ENCODE data around the gene TPM2.

Gene TPM2

GRCh38 chr9:35689542-35690293, at the start of gene TPM2:
TSS of gene TPM2 (minus strand) at chr9:35689925. CDS start at chr9:35689817, 108 bp downstream.
- peak in 1 of 2 experiments; percentile 68 for DNase-seq

- DNase-seq, result no peak
Observed at GRCh38 chr9:35738924-35739323, 49.2 kb upstream of the TPM2 start.

GRCh38 chr9:35738186-35738585, 48.5 kb upstream of the TPM2 start:
- DNase-seq, result no peak

- DNase-seq, result no peak
Observed at GRCh38 chr9:35737143-35737542, 47.4 kb upstream of the TPM2 start.

GRCh38 chr9:35736201-35736633, 46.5 kb upstream of the TPM2 start:
- peak; percentile 51 to 68 for DNase-seq

GRCh38 chr9:35734096-35734495, 44.4 kb upstream of the TPM2 start:
- no peak for DNase-seq

- DNase-seq, result peak; percentile 16 to 62
Observed at GRCh38 chr9:35732800-35733541, 43.2 kb upstream of the TPM2 start.

GRCh38 chr9:35732185-35732799, 42.6 kb upstream of the TPM2 start, which contains the start of the genes CREB3 and TLN1:
TSS of gene CREB3 (plus strand) at chr9:35732666. CDS start at chr9:35732773, 107 bp downstream.
TSS of gene TLN1 (minus strand) at chr9:35732195. CDS start at chr9:35725694, 6,501 bp downstream.
- DNase-seq, result peak; percentile 92 to 98

- peak in 1 of 2 experiments; percentile 29 for DNase-seq
Observed at GRCh38 chr9:35731415-35732184, 41.9 kb upstream of the TPM2 start.

- no peak for DNase-seq
Observed at GRCh38 chr9:35730486-35730854, 40.7 kb upstream of the TPM2 start.

GRCh38 chr9:35729700-35730485, 40.2 kb upstream of the TPM2 start:
- peak in 1 of 2 experiments; percentile 56 for DNase-seq

- no peak for DNase-seq
Observed at GRCh38 chr9:35729101-35729500, 39.4 kb upstream of the TPM2 start.

GRCh38 chr9:35728041-35728971, 38.6 kb upstream of the TPM2 start:
- DNase-seq, result no peak

- no peak for DNase-seq
Observed at GRCh38 chr9:35727676-35728040, 37.9 kb upstream of the TPM2 start.

GRCh38 chr9:35726931-35727330, 37.2 kb upstream of the TPM2 start:
- DNase-seq, result no peak

- no peak for DNase-seq
Observed at GRCh38 chr9:35725362-35725761, 35.6 kb upstream of the TPM2 start.

GRCh38 chr9:35723908-35724307, 34.2 kb upstream of the TPM2 start:
- DNase-seq, result no peak

- no peak for DNase-seq
Observed at GRCh38 chr9:35723426-35723825, 33.7 kb upstream of the TPM2 start.

GRCh38 chr9:35719546-35719945, 29.8 kb upstream of the TPM2 start:
- no peak for DNase-seq

- DNase-seq, result no peak
Observed at GRCh38 chr9:35718721-35719511, 29.2 kb upstream of the TPM2 start.

Measured in SW 1271 (cell line).